HUES48 (cell line): Measurements from ENCODE around the gene IRF5.

Experiments used
- H3K27ac ChIP-seq: one replicate; pipeline ENCODE4 v1.7.0; 2013; ENCODE audit warnings: low read depth, low read length, inconsistent platforms
- H3K27me3 ChIP-seq: 2 replicates; pipeline ENCODE4 v1.6.1; 2013; ENCODE audit warnings: mild to moderate bottlenecking, low read length; ENCODE audit not compliant: control insufficient read depth, insufficient read depth
- H3K36me3 ChIP-seq: 2 replicates; pipeline ENCODE4 v1.6.1; 2013; ENCODE audit warnings: low read length; ENCODE audit not compliant: control insufficient read depth, insufficient read depth
- H3K4me1 ChIP-seq: 2 replicates; pipeline ENCODE4 v1.6.1; 2013; ENCODE audit warnings: mild to moderate bottlenecking, low read length; ENCODE audit not compliant: control insufficient read depth, insufficient read depth
- H3K4me3 ChIP-seq: 2 replicates; pipeline ENCODE4 v1.5.1; 2013; ENCODE audit warnings: mild to moderate bottlenecking, low read depth, low read length
- H3K9ac ChIP-seq: 2 replicates; pipeline ENCODE4 v1.6.1; 2013; ENCODE audit warnings: mild to moderate bottlenecking, low read depth, low read length, moderate library complexity
- H3K9me3 ChIP-seq: 2 replicates; pipeline ENCODE4 v1.6.1; 2013; ENCODE audit warnings: low read length; ENCODE audit not compliant: control insufficient read depth, insufficient read depth

IRF5 gene

DNA sequence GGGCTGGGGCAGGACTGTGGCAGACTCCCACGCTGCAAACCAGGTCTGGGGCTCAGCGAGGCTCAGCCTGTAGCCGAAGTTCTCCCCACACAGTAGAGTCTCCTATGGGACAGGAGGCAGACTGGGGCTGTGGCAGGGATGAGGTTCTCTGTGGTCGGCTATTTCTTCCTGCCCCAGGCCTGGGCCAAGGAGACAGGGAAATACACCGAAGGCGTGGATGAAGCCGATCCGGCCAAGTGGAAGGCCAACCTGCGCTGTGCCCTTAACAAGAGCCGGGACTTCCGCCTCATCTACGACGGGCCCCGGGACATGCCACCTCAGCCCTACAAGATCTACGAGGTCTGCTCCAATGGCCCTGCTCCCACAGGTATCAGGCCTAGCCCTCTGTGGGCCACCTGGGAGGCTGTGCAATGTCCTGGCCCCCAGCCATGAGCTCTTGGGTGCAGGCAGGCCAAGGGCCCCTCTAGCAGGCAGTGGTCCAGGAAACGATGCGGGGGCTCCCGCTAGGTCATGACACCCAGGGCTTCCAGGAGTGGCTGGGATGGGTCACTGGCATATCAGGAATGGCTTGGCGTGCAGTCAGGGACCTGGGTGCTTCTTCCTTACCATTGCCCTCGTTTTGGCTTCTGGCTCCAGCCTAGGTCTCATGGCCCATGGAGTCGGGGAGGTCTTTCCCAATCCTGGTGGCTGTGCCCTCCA lies 8.1 kb downstream of the IRF5 start:
- Histone ChIP-seq H3K27ac (no peak overlapping the region), H3K4me1 (no peaks in the 10 kb centered on the region), H3K36me3 (no peaks in the 10 kb centered on the region), H3K9ac (no peak overlapping the region), H3K4me3 (no peak overlapping the region), H3K9me3 (no peaks in the 10 kb centered on the region), H3K27me3 (peaks cover 3% of the 10 kb centered on the region)

GRCh38 chr7:128946936-128947830 lies 9.5 kb downstream of the IRF5 start:
- Histone ChIP-seq H3K27me3 (no peaks in the 10 kb centered on the region), H3K9ac (no peak overlapping the region), H3K27ac (no peak overlapping the region), H3K4me3 (no peak overlapping the region), H3K36me3 (no peaks in the 10 kb centered on the region; the same call in 1 of the 2 replicates), H3K4me1 (no peaks in the 10 kb centered on the region), H3K9me3 (no peaks in the 10 kb centered on the region)

GRCh38 chr7:128947854-128948253 lies 10.1 kb downstream of the IRF5 start:
- H3K9ac ChIP-seq: no peak overlapping the region
- H3K36me3 ChIP-seq: peaks cover 6% of the 10 kb centered on the region
- H3K4me3 ChIP-seq: no peak overlapping the region
- no peak overlapping the region for H3K27ac ChIP-seq
- H3K4me1 ChIP-seq: peaks cover 3% of the 10 kb centered on the region
- no peaks in the 10 kb centered on the region for H3K27me3 ChIP-seq
- H3K9me3 ChIP-seq: no peaks in the 10 kb centered on the region

DNA sequence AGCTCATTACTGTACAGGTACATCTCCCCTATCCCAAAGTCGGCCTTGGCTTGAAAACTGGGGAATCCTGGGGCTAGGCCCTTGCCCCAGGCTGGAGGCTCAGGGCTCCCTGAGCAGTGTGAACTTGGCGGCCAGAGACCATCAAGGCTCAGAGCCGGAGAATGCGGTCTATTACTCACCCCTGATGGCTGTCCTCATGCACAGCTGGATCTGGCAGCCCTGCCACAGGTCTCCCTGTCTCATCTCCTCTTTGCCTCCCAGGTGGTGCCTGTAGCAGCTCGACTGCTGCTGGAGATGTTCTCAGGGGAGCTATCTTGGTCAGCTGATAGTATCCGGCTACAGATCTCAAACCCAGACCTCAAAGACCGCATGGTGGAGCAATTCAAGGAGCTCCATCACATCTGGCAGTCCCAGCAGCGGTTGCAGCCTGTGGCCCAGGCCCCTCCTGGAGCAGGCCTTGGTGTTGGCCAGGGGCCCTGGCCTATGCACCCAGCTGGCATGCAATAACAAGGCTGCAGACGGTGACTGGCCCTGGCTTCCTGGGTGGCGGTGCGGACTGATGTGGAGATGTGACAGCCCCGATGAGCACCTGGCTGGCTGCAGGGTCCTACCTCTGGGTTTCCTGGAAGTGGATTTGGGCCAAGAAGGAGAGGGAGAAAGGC lies 10.7 kb downstream of the IRF5 start:
- Histone ChIP-seq H3K4me3 (no peak overlapping the region), H3K27ac (no peak overlapping the region), H3K27me3 (no peaks in the 10 kb centered on the region), H3K9ac (no peak overlapping the region), H3K36me3 (peaks cover 10% of the 10 kb centered on the region), H3K4me1 (peaks cover 9% of the 10 kb centered on the region), H3K9me3 (no peaks in the 10 kb centered on the region)

DNA sequence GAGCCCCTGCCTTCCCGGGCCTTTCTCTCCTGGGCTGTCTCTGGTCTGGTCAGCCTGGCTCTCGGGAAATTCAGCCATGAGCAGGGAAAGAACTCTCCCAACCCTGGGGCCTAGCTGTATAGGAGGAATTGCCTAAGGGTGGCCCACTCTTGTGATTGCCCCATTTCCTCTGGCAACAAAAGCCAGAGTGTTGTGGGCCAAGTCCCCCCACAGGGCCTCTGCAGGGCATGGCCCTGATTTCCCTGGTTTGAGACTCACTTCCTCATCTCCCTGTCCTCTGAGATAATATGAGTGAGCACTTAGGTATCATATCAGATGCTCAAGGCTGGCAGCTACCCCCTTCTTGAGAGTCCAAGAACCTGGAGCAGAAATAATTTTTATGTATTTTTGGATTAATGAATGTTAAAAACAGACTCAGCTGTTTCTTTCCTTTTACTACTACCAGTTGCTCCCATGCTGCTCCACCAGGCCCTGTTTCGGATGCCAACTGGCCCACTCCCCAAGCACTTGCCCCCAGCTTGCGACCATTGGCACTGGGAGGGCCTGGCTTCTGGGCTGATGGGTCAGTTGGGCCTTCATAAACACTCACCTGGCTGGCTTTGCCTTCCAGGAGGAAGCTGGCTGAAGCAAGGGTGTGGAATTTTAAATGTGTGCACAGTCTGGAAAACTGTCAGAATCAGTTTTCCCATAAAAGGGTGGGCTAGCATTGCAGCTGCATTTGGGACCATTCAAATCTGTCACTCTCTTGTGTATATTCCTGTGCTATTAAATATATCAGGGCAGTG lies 11.4 kb downstream of the IRF5 start:
- Histone ChIP-seq H3K36me3 (peaks cover 17% of the 10 kb centered on the region), H3K9ac (no peak overlapping the region), H3K27me3 (no peaks in the 10 kb centered on the region), H3K27ac (no peak overlapping the region), H3K4me1 (peaks cover 14% of the 10 kb centered on the region), H3K4me3 (no peak overlapping the region), H3K9me3 (no peaks in the 10 kb centered on the region)

- Histone ChIP-seq H3K4me3 (no peak overlapping the region), H3K9ac (no peak overlapping the region), H3K9me3 (no peaks in the 10 kb centered on the region), H3K36me3 (peaks cover 36% of the 10 kb centered on the region), H3K4me1 (peaks cover 31% of the 10 kb centered on the region), H3K27me3 (no peaks in the 10 kb centered on the region), H3K27ac (no peak overlapping the region)
Measured at GRCh38 chr7:128951296-128951695, 13.6 kb downstream of the IRF5 start.

DNA sequence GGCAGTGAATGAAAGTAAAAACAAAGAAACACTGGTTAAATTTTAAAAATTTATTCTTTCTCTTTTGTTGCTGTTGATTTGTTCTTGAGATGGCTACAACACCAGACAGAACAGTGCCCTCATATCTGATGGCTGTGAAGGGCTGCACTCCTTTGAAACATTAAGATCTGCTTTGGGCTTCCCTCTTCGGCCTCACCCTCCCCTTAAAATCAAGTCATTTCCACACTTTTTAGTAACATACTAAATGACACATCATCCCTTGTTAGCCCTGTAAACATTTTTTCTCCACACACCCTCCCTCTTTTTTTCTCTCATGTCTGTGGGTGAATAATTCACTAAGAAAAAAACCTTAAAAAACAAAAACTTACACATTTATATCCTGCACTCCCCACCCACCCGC lies 16.4 kb downstream of the IRF5 start:
- H3K4me3 ChIP-seq: no peak overlapping the region
- peaks cover 31% of the 10 kb centered on the region for H3K4me1 ChIP-seq
- H3K9ac ChIP-seq: no peak overlapping the region
- peaks cover 63% of the 10 kb centered on the region for H3K36me3 ChIP-seq
- H3K9me3 ChIP-seq: no peaks in the 10 kb centered on the region
- no peaks in the 10 kb centered on the region for H3K27me3 ChIP-seq
- H3K27ac ChIP-seq: no peak overlapping the region

GRCh38 chr7:128954830-128955802 lies 17.4 kb downstream of the IRF5 start:
- no peaks in the 10 kb centered on the region for H3K9me3 ChIP-seq
- no peaks in the 10 kb centered on the region for H3K27me3 ChIP-seq
- peaks cover 31% of the 10 kb centered on the region for H3K4me1 ChIP-seq
- no peak overlapping the region for H3K9ac ChIP-seq
- H3K27ac ChIP-seq: no peak overlapping the region
- peaks cover 71% of the 10 kb centered on the region for H3K36me3 ChIP-seq
- H3K4me3 ChIP-seq: no peak overlapping the region

- Histone ChIP-seq H3K4me3 (no peak overlapping the region), H3K36me3 (peaks cover 75% of the 10 kb centered on the region)
Measured at GRCh38 chr7:128955981-128956380, 18.3 kb downstream of the IRF5 start.

DNA sequence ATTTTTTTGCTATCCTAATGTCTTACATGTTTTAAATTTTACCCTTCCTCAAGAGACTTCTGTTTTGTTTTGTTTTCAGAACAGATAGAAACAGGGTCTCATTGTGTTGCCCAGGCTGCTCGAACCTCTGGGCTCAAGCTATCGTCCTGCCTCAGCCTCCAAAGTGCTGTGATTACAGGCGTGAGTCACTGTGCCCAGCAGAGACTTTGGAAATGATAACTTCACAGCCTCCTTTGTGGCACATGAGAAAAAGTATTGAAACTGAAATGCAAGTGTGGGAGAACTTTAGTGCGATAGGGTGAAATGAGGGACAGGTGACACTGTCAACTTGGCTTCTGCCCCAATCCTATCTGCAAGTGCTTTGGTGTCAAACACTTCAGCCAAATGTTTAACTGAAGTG lies 21.6 kb downstream of the IRF5 start:
- H3K4me3 ChIP-seq: no peak overlapping the region
- H3K4me1 ChIP-seq: peaks cover 17% of the 10 kb centered on the region
- no peak overlapping the region for H3K9ac ChIP-seq
- H3K36me3 ChIP-seq: peaks cover 82% of the 10 kb centered on the region
- H3K9me3 ChIP-seq: no peaks in the 10 kb centered on the region
- H3K27me3 ChIP-seq: no peaks in the 10 kb centered on the region
- H3K27ac ChIP-seq: no peak overlapping the region

More at GRCh38 chr7:128955981-128956380, 18.3 kb downstream of the IRF5 start:
- Histone ChIP-seq H3K9me3 (no peaks in the 10 kb centered on the region), H3K27me3 (no peaks in the 10 kb centered on the region), H3K27ac (no peak overlapping the region), H3K4me1 (peaks cover 31% of the 10 kb centered on the region), H3K9ac (no peak overlapping the region)
